CD4-positive, alpha-beta T cell treated with Interleukin-12 subunit alpha and Interleukin-12 subunit beta, for 1 hour (primary cell): ENCODE results near the gene CTSS.
"Not testable (repeated sequence)": the region's sequence is repeated elsewhere in the genome, so short reads cannot be mapped to it uniquely, and the experiment has no call there.

Source experiments
- DNase-seq: peaks from one replicate; pipeline ENCODE4 v3.0.0-alpha.2; 2020

The CTSS gene

DNA sequence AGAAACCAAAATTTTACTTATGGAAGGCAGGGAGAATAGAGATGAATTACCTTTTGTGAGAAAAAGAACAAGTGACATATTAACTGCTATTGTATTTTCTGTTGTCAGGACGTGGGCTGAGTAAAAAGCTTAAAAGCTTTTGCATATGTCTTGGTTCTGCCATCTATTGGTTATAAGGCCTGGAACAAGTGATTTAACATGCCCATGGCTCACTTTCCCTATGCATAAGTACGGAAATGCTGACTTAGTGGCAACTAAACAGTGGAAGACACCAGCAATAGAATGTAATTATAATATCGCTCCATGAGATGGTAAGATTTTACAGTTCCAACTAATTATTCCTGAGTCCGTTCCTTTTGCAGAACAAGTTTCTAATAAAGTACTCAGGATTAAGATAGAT lies 6.7 kb upstream of the CTSS start:
- DNase-seq, result no peak

DNA sequence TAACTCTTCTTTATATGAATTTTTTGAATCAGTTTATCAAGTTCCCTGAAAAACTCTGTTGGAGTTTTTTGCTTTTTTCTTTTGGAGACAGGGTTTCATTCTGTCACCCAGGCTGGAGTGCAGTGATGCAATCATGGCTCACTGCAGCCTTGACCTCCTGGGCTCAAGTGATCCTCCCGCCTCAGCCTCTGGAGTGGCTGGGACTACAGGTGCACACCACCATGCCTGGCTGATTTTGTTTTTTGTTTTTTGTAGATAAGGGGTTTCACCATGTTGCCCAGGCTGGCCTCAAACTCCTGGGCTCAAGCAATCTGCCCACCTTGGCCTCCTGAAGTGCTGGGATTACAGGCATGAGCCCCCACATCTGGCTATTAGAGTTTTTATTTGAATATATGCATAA lies 2.1 kb upstream of the CTSS start:
- not testable (repeated sequence) for DNase-seq

DNA sequence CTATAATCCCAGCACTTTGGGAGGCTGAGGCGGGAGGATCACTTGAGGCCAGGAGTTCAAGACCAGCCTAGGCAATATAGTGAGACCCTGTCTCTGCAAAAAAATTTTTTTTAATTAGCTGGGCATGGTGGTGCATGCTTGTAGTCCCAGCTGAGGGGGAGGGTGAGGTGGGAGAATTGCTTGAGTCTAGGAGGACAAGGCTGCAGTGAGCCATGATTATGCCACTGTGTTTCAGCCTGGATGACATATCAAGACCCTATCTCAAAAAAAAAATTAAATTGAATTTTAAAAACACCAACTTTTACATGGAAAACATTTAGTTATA lies 361 bp upstream of the CTSS start:
- DNase-seq, result not testable (repeated sequence)

DNA sequence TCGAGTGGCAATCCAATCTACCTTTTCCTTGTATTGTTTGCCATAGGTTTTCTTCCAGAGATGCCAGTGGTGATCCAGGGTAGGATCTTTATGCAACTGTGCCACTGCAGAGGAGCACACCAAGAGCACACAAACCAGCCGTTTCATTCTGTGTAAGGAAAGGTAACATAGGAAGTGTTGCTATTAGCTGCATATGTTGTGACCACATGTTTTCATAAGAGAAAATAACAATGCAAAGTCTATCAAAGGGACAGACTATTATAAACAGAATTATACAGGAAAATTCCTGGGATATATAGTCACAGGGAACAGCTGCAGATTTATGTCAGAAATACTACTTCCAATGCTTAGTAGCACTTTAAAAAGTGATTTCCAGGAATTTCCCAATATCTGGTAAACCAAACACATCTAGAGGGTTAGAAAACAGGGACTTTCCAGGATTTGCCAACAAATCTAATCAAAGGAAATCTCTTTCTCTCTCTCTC lies 919 bp downstream of the CTSS start:
- peak; percentile 33 for DNase-seq

DNA sequence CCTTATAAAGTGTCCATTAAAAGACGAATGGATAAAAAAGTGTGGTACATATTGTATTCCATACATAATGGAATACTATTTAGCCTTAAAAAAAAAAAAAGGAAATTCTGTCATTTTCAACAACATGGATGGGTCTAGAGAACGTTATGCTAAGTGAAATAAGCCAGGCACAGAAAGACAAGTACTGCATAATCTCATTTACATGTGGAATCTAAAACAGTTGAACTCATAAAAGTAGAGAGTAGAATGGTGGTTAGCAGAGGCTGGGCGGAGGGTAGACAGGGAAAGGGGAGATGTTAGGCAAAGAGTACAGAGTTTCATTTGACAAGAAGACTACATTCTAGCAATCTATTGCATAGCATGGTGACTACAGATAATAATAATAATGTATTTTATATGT lies 2.6 kb downstream of the CTSS start:
- DNase-seq, result no peak

DNA sequence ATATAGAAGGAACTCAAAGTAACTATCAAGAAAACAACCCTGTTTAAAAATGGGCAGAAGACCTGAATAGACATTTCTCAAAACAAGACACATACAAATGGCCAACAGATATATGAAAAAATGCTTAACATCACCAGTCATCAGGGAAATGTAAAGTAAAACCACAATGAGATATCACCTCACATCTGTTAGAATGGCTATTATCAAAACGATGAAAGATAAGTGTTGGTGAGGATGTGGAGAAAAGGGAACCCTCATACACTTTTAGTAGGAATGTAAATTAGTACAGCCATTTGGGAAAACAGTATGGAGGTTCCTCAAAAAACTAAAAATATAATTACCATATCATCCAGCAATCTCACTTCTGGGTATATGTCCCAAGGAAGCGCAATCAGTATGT lies 3.0 kb downstream of the CTSS start:
- DNase-seq, result no peak

DNA sequence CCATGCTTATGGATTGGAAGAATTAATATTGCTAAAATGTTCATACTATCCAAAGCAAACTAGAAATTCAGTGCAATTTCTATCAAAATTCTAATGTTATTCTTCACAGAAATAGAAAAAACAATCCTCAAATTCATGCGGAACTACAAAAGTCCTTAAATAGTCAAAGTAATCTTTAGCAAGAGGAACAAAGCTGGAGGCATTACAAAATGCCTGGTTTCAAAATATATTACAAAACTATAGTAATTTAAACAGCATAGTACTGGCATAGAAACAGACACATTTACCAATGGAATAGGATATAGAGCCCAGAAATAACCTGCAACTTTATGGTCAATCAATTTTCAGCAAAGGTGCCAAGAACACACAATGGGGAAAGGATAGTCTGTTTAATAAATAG lies 3.8 kb downstream of the CTSS start:
- DNase-seq, result no peak

DNA sequence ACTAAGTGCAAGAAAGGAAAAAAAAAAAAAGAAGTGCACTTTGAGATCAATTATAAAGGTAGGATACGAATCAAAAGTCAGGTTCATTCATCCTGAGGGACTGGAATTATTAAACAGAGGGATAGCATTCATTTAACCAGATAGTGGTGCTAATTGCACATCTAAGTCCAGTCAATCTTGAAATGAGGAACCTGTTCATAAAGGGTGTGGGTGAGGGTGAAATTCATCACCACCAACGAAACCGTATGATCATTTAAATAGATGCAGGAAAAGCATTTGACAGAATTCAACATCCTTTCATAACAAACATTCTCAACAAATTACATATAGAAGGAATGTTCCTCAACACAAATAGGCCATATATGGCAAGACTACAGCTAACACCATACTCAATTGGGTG lies 5.6 kb downstream of the CTSS start:
- no peak for DNase-seq

DNA sequence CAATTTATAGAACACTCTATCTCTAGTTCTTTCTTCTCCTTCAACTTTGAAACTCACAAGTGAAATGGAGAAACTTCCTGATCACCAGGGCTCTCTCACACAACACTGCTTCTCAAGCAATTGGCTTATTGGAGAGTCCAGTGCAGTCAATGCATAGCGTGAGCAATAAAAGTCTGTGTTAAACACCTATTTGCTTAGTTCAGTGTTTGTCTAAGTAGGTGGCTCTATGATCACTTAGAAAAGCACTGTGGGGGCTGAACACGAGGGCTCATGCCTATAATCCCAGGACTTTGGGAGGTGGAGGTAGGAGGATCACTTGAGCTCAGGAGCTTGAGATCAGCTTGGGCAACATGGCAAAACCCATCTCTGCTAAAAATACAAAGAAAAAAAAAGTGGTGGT lies 12.2 kb downstream of the CTSS start:
- DNase-seq, result no peak

DNA sequence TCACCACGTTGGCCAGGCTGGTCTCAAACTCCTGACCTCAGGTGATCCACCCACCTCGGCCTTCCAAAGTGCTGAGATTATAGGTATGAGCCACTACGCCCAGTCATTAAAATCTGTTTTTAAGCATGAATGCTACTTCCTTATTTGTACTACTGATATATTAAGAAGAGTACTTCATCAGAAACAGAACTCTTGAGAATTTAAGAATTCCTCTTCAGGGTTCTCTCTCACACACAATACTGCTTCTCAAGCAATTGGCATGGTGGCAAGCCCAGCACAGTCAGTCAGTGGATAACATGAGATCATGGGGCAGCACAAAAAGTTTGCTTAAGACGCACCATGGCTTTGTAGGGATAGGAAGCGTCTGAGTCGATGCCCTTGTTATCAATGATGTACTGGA lies 14.1 kb downstream of the CTSS start:
- no peak for DNase-seq

DNA sequence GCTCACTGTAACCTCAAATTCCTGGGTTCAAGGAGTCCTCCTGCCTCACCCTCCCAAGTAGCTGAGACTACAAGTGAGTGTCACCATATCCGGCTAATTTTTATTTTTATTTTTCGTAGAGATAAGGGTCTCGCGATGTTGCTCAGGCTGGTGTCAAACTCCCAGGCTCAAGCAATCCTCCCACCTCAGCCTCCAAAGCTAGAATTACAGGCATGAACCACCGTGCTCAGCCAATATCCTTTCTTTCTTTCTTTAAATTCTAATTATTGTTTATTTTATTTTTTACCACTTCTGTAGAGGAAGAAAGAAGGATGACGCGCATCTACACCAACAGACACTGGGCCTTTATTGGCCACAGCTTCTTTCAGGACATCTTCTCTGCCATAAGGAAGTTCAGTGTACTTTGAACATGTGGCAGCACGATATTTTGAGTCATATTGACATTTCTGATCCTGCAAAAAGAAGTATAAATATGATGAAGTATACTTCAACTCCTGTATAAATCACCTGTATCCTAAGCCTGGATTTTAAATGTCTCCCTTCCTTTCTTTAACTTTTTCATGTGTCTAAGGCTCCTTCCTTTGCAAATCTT lies 15.8 kb downstream of the CTSS start:
- no peak for DNase-seq

DNA sequence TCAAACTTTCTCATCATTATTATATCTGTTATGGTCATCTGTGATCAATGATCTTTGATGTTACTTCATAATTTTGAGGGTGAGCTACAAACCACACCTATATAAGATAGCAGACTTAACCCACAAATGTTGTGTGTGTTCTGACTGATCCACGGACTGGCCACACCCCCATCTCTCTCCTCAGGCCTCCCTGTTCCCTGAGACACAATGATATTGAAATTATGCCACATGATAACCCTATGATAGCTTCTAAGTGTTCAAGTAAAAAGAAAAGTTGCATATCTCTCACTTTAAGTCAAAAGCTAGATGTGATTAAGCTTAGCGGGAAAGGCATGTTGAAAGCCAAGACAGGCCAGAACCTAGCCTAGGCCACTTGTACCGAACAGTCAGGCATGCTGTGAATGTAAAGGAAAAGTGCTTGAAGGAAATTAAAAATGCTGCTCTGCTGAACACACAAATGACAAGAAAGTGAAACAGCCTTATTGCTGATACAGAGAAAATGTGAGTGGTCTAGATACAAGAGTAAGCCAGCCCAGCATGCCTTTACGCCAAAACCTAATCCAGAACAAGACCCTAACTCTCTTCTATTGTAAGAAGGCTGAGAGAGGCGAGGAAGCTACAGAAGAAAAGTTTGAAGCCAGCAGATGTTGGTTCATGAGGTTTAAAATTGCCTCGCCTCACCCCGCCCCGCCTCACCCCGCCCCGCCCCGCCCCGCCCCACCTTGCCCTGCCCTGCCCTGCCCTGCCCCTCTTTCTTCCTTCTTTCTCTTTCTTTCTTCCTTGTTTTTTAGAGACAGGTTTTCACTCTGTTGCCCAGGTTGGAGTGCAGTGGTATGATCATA lies 16.5 kb downstream of the CTSS start:
- DNase-seq, result no peak

DNA sequence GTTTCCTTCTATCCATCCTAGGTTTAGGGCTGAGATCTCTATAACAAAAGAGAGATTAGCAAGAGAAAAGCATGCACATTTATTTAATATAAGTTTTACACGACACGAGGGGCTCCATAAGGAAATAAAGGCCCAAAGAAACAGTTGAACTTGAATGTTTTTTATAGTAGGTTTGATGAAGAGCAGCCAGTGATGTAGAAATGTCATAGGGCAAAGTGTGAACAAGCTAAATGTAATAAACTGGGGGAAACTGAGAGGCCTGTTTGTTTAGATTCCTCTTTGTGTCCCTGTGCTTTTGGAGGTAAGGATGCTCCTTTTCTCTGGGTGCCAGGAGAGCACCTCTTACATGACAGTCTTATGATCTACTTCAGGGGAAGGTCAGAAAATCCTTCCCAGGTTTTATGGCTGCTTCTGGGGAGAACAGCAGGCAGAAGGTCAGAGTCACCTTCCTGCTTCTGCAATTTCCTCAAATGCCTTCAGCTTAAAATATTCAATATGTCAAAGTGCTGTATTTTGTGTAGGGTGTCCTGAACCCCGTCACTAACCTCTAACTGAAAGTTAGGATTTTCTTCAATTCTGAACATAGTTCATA lies 35.4 kb downstream of the CTSS start:
- DNase-seq, result no peak

DNA sequence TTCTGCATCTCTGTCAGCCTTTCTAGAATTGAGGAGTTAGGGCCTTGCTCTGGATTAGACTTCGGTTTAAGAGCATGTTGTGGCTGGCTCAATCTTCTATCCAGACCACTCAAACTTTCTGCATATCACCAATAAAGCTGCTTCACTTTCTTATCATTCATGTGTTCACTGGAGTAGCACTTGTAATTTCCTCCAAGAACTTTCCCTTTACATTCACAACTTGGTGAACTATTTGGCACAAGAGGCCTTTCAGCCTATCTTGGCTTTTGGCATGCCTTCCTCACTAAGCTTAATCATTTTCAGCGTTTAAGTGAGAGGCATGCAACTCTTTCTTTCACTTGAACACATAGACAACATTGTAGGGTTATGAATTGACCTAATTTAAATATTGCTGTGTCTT lies 41.2 kb downstream of the CTSS start:
- DNase-seq, result no peak

DNA sequence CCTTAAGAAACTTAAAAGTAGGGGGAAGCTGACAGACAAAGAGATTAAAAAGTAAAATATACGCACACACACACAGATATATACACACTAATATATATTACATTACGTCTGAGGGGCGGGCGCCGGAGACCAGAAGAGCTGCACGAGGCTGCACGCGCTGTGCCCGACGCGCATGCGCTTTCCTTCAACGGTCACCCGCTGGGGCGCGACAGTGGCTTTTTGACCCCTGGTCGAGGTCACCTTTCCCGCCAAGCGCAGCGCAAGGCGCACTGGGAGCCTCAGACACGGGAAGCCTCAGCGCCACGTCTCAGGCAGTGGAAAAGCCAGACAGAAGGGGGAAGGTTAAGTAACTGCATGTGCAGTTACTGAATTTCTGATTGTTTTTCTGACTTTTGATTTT lies 44.9 kb downstream of the CTSS start, which contains the start of gene HORMAD1:
Gene HORMAD1 (minus strand): TSS at position 193 of the 400 bp plus-strand sequence. CDS start 1,390 bp downstream, outside the sequence.
- DNase-seq, result no peak

DNA sequence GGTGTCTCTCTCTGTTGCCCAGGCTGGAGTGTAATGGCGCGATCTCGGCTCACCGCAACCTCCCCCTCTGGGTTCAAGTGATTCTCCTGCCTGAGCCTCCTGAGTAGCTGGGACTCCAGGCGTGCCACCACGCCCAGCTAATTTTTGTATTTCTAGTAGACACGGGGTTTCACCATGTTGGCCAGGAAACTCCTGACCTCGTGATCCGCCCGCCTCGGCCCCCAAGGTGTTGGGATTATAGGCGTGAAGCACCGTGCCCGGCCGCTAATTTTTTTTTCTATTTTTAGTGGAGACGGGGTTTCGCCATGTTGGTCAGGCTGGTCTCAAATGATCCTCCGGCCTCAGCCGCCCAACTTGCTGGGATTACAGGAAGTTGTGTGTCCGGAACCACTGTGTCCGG lies 45.5 kb downstream of the CTSS start:
- no peak for DNase-seq

DNA sequence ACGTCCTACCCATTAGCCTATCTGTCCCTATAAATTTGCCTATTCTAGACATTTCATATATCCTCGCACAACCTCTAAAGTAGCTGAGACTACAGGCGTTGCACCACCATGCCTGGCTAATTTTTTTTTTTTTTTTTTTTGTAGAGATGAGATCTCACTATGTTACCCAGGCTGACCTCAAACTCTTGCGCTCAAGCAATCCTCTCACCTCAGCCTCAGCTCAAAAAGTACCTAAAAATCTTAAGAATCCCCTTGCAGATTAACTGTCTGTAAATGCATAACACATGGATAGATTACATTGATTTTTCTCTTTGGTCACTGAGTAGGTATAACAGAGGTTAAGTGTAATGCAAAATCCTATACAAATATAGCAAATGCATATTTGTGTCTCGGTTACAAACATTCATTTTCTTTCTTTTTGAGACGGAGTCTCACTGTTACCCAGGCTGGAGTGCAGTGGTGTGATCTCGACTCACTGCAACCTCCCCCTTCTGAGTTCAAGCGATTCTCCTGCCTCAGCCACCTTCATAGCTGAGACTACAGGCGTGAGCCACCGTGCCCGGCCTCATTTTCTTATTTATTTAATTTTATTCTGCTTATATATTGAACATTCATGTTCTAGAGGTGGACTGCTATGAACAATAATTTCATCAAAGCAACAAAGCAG lies 47.2 kb downstream of the CTSS start:
- no peak for DNase-seq

DNA sequence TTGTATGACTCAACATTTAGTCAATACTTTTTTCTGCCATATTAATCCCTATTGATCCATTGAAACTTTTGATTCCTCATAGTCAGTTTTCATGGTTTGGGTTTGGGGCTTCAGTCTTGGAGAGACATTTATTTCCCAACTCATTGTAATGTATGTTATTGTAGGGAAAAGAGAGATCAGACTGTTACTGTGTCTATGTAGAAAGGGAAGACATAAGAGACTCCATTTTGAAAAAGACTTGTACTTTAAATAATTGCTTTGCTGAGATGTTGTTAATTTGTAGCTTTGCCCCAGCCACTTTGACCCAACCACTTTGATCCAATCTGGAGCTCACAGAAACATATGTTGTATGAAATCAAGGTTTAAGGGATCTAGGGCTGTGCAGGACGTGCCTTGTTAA lies 56.5 kb downstream of the CTSS start:
- not testable (repeated sequence) for DNase-seq

DNA sequence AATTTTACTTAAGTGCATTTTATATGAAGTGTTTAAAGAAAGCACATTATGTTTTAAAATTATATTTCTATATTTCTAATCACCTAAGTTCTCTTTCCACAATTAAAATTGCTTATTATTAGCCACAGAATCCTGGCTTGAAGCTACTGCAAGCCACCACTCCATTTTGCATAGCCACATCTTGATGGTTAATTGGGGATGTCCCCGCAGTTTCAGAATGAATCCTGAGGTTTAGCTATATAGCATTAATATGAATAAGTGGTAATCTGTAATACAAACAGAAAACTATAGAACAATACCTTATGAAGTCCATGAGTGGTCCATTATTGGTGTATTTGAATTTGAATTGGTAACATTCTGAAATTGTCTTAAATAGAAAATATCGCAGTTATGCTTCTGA lies 57.0 kb downstream of the CTSS start:
- DNase-seq, result no peak

DNA sequence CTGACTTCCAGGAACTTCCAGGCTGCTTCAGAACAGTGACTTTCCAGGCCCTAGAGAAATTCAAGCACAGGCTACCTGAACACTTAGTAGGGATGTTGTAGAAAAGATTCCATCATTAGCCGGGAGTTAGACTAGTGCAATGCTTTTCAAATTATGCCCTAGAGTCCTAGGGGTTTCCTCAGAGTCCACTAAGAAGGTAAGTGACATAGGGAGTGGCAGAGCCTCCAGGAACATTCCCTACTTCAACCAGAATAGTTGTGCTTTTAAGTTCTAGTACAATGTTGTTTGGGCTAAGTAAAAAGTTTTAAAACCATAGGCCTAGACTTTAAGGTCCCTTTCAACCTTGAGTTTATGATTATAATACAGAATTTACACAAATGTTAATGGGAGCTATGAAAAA lies 59.5 kb downstream of the CTSS start:
- no peak for DNase-seq

DNA sequence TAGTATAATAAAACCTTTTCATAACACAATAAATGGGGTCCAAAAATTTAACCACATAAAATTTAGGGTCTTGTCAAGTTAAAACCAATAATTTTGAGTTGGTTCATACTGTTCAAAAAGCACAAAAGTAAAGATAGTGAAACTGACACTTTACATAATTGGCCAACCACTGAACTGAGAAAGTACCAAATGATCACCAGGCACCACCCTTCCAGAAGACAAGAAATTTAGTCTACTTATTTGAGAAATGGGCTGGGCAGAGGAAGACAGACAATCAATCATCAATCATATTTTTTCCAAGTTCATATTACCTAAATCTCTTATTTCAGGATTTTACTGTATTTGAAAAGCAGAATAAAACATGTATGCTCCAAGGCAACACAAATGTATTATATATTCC lies 62.2 kb downstream of the CTSS start:
- no peak for DNase-seq

DNA sequence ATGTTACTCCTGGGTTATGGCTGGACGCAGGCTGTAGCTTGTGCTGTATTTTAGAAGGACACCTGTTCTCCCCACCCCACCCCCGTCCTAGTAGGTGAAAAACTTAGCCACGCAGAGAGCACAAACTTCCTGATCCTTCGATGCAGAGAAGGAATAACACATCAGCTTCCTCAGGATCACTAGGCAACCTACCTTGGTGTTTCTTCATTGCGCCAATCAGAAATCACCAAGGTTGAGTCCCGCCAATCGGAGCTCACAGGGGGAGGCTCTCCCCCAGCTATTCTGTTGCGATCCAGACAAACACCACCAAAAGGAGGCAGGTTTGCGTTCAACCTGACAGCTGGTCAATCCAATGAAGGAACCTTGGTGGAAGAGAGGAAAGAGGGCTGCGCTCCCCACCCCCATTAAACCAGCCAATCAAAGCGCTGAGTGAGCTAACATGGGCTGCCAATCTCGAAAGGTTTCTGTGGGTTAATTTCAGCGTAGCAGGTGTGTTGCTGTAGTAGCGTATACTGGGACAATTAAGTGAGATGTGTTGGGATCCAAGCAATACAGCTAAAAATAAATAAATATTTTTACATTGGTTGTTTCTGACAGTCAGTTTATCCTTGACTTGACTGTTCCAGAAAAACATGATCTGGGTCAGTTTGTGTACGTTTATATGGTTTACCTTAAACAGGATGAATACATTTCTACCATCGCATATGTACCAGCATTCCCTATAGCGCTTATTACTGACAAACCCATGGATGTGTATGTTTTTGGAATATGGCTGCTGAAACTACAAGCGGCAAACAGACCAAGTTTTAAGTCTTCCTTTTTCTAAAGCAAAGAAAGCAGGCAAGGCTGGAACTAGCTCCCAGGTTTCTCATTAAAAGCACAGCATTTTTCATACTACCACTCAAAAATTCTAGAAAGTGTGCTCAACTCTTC lies 68.3 kb downstream of the CTSS start, which contains the start of gene GOLPH3L:
Gene GOLPH3L (minus strand): TSS at position 160 of the 933 bp plus-strand sequence. CDS start 2,316 bp downstream, outside the sequence.
- DNase-seq, result peak; percentile 96
